ENCODE results near the gene CLCA2.

DNA sequence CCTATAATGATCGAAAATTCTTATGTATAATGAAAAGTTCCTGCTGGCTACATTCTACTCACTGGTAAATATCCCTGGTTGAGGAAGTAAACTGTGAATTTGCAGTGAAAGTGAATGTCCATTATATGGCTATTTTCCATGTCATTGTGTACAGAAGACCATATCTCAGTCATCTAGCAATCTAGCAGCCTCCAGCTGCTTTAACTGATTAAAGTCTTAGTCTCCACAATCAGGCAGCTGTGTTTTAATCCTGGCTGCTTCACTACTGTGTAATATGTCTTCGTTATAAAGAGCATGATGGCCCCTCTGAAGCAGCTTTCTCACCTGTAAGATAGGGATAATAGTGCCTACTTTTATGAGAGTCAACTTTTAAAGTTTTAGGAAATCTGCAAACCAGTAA lies 11.4 kb downstream of the CLCA2 start:
- TF ChIP-seq EZH2 (IDR thresholded peaks at IDR 0.05; ENCODE audit: borderline replicate concordance, low read length) = no peak
- TF ChIP-seq, protein P1, sequence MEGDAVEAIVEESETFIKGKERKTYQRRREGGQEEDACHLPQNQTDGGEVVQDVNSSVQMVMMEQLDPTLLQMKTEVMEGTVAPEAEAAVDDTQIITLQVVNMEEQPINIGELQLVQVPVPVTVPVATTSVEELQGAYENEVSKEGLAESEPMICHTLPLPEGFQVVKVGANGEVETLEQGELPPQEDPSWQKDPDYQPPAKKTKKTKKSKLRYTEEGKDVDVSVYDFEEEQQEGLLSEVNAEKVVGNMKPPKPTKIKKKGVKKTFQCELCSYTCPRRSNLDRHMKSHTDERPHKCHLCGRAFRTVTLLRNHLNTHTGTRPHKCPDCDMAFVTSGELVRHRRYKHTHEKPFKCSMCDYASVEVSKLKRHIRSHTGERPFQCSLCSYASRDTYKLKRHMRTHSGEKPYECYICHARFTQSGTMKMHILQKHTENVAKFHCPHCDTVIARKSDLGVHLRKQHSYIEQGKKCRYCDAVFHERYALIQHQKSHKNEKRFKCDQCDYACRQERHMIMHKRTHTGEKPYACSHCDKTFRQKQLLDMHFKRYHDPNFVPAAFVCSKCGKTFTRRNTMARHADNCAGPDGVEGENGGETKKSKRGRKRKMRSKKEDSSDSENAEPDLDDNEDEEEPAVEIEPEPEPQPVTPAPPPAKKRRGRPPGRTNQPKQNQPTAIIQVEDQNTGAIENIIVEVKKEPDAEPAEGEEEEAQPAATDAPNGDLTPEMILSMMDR (conservative IDR thresholded peaks at IDR 0.05 in 1 of 2, IDR thresholded peaks at IDR 0.05 in 1 of 2; ENCODE audit: extremely low read depth in 1 of 2, insufficient read depth in 1 of 2, low read depth in 1 of 2, low read length in 2 of 2) = no peak

Data from mammary epithelial cell (primary cell).